ENCODE results near the gene TNFRSF13B. TPM values are rescaled to one million over a fixed set of nuclear protein-coding genes. Genes with fewer than 3 reads are reported as not detected.
"Not testable (repeated sequence)": the region's sequence is repeated elsewhere in the genome, so short reads cannot be mapped to it uniquely, and the experiment has no call there.

Gene TNFRSF13B
- total RNA-seq, 2 donors from 2014 or later = 0.97 to 1.6 TPM

DNA sequence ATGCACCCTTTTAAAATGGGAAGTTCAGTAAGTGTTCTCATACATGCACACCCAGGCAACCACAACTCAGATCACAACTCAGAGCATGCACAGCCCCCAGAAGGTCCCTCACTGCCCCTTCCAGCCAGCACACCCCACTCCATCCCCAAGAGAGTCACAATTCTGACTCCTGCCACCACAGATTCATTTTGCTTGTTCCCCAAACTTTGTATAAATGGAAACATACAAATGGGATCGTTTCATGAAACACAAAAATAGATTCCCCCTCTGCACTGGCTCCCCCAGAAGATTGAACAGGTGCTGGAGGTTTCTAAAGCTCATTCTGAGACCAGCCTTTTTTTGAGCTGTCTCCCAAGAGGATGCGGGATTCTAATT lies 3.3 kb upstream of the TNFRSF13B start:
- Mint-ChIP-seq H3K9me3 (no peaks in the 10 kb centered on the region), H3K36me3 (ENCODE audit: low read depth) (no peaks in the 10 kb centered on the region), H3K27me3 (ENCODE audit: insufficient read depth) (peaks cover 3% of the 10 kb centered on the region), H3K4me1 (peaks cover 9% of the 10 kb centered on the region), H3K4me3 (no peak overlapping the region), H3K27ac (no peak overlapping the region)
- no peak overlapping the region for H3K9ac ChIP-seq (ENCODE audit: extremely low read depth, low read length, poor library complexity, severe bottlenecking)
- no peaks in the 10 kb centered on the region for H3K4me1 ChIP-seq (ENCODE audit: control insufficient read depth, insufficient read depth, low read length)
- WGBS, 2 experiments (ENCODE audit: insufficient coverage in 1 of 2, insufficient read length in 1 of 2) = 91 to 100% methylated on average over 1 to 2 of the region's 2 CpGs
- H3K27ac ChIP-seq (ENCODE audit: low read depth, low read length) = no peak overlapping the region
- no peaks in the 10 kb centered on the region for H3K36me3 ChIP-seq (ENCODE audit: control insufficient read depth, insufficient read depth, low read length)
- no peak overlapping the region for H3K4me3 ChIP-seq (ENCODE audit: low read length)
- DNase-seq = peak; percentile 24
- no peaks in the 10 kb centered on the region for H3K27me3 ChIP-seq (ENCODE audit: control insufficient read depth, insufficient read depth, low read length, poor library complexity, severe bottlenecking)
- TF ChIP-seq, protein P1, sequence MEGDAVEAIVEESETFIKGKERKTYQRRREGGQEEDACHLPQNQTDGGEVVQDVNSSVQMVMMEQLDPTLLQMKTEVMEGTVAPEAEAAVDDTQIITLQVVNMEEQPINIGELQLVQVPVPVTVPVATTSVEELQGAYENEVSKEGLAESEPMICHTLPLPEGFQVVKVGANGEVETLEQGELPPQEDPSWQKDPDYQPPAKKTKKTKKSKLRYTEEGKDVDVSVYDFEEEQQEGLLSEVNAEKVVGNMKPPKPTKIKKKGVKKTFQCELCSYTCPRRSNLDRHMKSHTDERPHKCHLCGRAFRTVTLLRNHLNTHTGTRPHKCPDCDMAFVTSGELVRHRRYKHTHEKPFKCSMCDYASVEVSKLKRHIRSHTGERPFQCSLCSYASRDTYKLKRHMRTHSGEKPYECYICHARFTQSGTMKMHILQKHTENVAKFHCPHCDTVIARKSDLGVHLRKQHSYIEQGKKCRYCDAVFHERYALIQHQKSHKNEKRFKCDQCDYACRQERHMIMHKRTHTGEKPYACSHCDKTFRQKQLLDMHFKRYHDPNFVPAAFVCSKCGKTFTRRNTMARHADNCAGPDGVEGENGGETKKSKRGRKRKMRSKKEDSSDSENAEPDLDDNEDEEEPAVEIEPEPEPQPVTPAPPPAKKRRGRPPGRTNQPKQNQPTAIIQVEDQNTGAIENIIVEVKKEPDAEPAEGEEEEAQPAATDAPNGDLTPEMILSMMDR (conservative IDR thresholded peaks at IDR 0.05) = no peak
- H3K9me3 ChIP-seq (ENCODE audit: control insufficient read depth, low read length) = no peaks in the 10 kb centered on the region

DNA sequence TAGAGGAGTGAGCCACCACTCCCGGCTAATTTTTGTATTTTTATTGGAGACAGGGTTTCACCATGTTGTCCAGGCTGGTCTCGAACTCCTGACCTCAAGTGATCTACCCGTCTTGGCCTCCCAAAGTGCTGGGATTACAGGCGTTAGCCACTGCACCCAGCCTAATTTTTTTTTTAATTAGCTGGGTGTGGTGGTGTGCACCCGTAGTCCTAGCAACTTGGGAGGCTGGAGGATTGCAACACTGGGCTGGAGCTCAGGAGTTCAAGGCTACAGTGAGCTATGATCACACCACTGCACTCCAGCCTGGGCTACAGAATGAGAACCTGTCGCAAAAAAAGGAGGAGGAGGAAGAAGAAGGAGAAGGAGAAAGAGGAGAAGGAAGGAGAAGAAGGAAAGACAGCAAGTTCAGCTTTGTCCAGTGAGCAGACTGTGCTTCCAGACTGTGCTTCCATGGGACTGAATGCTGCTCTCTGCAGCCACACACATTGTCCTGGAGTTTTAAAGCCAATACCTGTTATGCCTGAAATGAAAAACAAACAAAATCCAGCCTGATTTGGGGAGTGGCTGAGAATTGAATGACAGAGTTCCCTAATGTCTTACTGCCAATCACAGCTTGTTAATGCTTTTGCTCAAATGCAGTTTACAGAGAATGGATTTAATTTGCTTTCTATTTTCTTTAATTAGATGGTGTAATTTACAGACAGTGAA lies 2.8 kb upstream of the TNFRSF13B start:
- no peaks in the 10 kb centered on the region for H3K36me3 ChIP-seq (ENCODE audit: control insufficient read depth, insufficient read depth, low read length)
- WGBS, 2 experiments (ENCODE audit: insufficient coverage in 1 of 2, insufficient read length in 1 of 2) = 94 to 95% methylated on average over 4 to 6 of the region's 6 CpGs
- peak; percentile 21 for DNase-seq
- H3K27me3 Mint-ChIP-seq (ENCODE audit: insufficient read depth) = peaks cover 3% of the 10 kb centered on the region
- H3K27ac ChIP-seq (ENCODE audit: low read depth, low read length) = no peak overlapping the region
- no peaks in the 10 kb centered on the region for H3K27me3 ChIP-seq (ENCODE audit: control insufficient read depth, insufficient read depth, low read length, poor library complexity, severe bottlenecking)
- H3K27ac Mint-ChIP-seq = no peak overlapping the region
- no peaks in the 10 kb centered on the region for H3K36me3 Mint-ChIP-seq (ENCODE audit: low read depth)
- H3K9me3 Mint-ChIP-seq = no peaks in the 10 kb centered on the region
- H3K4me1 Mint-ChIP-seq = peaks cover 9% of the 10 kb centered on the region
- H3K4me1 ChIP-seq (ENCODE audit: control insufficient read depth, insufficient read depth, low read length) = no peaks in the 10 kb centered on the region
- H3K9me3 ChIP-seq (ENCODE audit: control insufficient read depth, low read length) = no peaks in the 10 kb centered on the region
- no peak overlapping the region for H3K4me3 ChIP-seq (ENCODE audit: low read length)
- TF ChIP-seq, protein P1 (conservative IDR thresholded peaks at IDR 0.05) = no peak
- H3K4me3 Mint-ChIP-seq = no peak overlapping the region
- H3K9ac ChIP-seq (ENCODE audit: extremely low read depth, low read length, poor library complexity, severe bottlenecking) = no peak overlapping the region

DNA sequence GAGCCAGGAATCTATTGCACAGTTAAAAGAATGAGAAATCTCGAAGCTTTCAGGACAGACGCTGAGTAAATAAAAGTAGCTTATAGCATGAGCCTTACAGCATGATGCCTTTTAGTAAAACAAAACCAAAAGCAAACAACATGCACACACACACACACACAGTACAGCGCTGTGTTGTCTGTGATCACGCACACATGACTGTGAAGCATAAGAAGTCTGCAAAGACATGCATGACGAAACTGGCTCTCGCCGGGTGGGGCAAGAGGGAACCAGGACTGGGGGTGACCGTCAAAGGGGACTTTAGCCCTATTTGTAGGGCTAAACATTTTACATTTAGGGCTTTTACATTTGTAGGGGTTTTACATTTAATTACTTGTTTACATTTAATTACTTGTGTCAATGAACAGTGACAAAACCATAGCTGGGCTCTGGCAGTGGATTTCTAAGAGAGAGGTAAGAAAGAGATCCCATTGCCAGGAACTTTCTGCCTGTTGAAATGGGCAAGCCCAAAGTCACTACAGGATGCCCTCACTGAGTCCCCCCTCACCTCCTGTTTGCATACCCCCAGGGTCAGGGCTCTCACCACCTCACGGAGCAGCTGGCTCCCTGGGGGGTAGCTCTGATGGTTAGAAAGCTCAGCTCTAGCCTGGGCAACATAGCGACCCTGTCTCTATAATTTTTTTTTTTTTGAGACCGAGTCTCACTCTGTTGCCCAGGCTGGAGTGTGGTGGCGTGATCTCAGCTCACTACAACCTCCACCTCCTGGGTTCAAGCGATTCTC lies 2.0 kb upstream of the TNFRSF13B start:
- H3K9me3 ChIP-seq (ENCODE audit: control insufficient read depth, low read length) = no peaks in the 10 kb centered on the region
- peaks cover 3% of the 10 kb centered on the region for H3K27me3 Mint-ChIP-seq (ENCODE audit: insufficient read depth)
- H3K36me3 ChIP-seq (ENCODE audit: control insufficient read depth, insufficient read depth, low read length) = no peaks in the 10 kb centered on the region
- H3K27me3 ChIP-seq (ENCODE audit: control insufficient read depth, insufficient read depth, low read length, poor library complexity, severe bottlenecking) = no peaks in the 10 kb centered on the region
- H3K9me3 Mint-ChIP-seq = no peaks in the 10 kb centered on the region
- 87 to 88% methylated on average over 9 to 13 of the region's 13 CpGs for WGBS, 2 experiments (ENCODE audit: insufficient coverage in 1 of 2, insufficient read length in 1 of 2)
- no peak overlapping the region for H3K9ac ChIP-seq (ENCODE audit: extremely low read depth, low read length, poor library complexity, severe bottlenecking)
- H3K27ac Mint-ChIP-seq = no peak overlapping the region
- no peak overlapping the region for H3K4me3 Mint-ChIP-seq
- H3K4me1 ChIP-seq (ENCODE audit: control insufficient read depth, insufficient read depth, low read length) = no peaks in the 10 kb centered on the region
- H3K36me3 Mint-ChIP-seq (ENCODE audit: low read depth) = no peaks in the 10 kb centered on the region
- TF ChIP-seq, protein P1 (conservative IDR thresholded peaks at IDR 0.05) = no peak
- H3K27ac ChIP-seq (ENCODE audit: low read depth, low read length) = no peak overlapping the region
- H3K4me3 ChIP-seq (ENCODE audit: low read length) = no peak overlapping the region
- DNase-seq = peak; percentile 34
- peaks cover 9% of the 10 kb centered on the region for H3K4me1 Mint-ChIP-seq

DNA sequence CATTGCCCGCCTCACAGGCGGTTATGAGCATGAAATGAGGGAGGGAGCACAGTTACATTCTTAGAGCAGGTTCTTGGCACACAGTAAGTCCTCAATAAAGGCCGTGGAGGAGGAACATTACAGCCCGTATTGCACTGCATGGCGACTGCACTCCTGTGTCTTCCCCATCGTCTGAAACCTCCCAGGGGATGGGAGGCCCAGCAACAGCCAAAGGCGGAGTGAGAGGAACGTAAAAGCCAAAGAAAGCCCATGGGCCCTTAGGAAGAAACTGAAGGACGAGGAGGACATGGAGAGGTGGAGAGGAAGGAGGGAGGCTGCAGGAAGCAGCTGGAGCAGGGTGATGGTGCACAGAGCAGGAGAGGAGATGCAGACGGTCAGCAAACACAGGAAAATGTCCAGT lies 1.1 kb upstream of the TNFRSF13B start:
- 79 to 88% methylated on average over 6 to 10 of the region's 10 CpGs for WGBS, 2 experiments (ENCODE audit: insufficient coverage in 1 of 2, insufficient read length in 1 of 2)
- H3K27ac Mint-ChIP-seq; H3K27me3 Mint-ChIP-seq (ENCODE audit: insufficient read depth); H3K9me3 Mint-ChIP-seq; H3K9me3 ChIP-seq (ENCODE audit: control insufficient read depth, low read length); H3K9ac ChIP-seq (ENCODE audit: extremely low read depth, low read length, poor library complexity, severe bottlenecking); H3K27ac ChIP-seq (ENCODE audit: low read depth, low read length); H3K36me3 ChIP-seq (ENCODE audit: control insufficient read depth, insufficient read depth, low read length); H3K4me1 Mint-ChIP-seq; H3K4me3 Mint-ChIP-seq; H3K36me3 Mint-ChIP-seq (ENCODE audit: low read depth); H3K4me3 ChIP-seq (ENCODE audit: low read length); H3K27me3 ChIP-seq (ENCODE audit: control insufficient read depth, insufficient read depth, low read length, poor library complexity, severe bottlenecking); DNase-seq; H3K4me1 ChIP-seq (ENCODE audit: control insufficient read depth, insufficient read depth, low read length): not testable (repeated sequence)

Data from endodermal cell (in vitro differentiated cells).